Measurements from ENCODE around the gene NTRK1.

DNA sequence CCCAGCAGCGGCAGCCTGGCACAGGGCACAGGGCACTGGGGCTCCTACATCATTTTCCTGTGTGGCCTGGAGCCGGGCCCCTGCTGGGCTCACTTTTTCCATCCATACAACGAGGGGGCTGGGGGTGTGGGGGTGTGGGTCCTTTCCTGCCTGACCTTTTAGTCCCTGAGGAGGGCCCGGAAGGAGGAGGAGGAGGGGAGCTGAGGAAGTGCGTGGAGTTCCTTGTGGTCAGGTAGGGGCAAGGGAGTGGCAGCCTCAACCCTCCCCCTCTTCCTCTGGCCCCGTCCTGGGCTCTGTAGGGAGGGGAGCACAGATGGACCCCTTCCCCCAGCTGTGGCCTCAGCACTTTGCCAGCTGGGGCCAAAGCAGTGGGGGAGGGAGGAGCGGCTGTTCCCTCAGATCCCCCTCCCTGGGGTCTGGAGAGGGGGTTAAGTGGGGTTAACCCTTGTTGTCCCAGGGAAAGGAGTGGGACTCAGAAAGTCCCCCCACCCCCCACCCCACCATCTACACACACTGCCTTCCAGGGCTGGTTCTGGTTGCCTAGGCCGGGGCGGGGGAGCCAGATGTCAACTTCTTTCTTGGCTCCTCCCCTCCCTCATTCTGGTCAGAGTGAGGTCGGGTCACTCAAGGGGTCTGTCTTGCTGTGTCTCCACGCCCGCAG lies 5.7 kb downstream of the NTRK1 start:
- TF ChIP-seq CTCF (conservative IDR thresholded peaks at IDR 0.05; ENCODE audit: low read depth, low read length) (no peak), ELK1 (IDR thresholded peaks at IDR 0.05; ENCODE audit: borderline replicate concordance, low read depth, low read length) (no peak), CHD1 (IDR thresholded peaks at IDR 0.05; ENCODE audit: low read depth, low read length) (no peak), RFX5 (IDR thresholded peaks at IDR 0.05; ENCODE audit: low read depth, low read length) (no peak), CEBPB (IDR thresholded peaks at IDR 0.05; ENCODE audit: low read depth, low read length) (no peak), POLR2A (IDR thresholded peaks at IDR 0.05; ENCODE audit: low read depth, low read length) (no peak), MXI1 (IDR thresholded peaks at IDR 0.05; ENCODE audit: borderline replicate concordance, low read depth, low read length) (no peak), USF2 (IDR thresholded peaks at IDR 0.05; ENCODE audit: low read depth, low read length) (no peak), NFE2L2 (IDR thresholded peaks at IDR 0.05; ENCODE audit: low read depth, low read length) (no peak), RCOR1 (IDR thresholded peaks at IDR 0.05; ENCODE audit: insufficient replicate concordance, low read length) (no peak), SMC3 (IDR thresholded peaks at IDR 0.05; ENCODE audit: low read depth, low read length) (no peak), RAD21 (IDR thresholded peaks at IDR 0.05; ENCODE audit: low read length) (no peak)
